Mesendoderm (in vitro differentiated cells): ENCODE results near the gene OXER1.

Experiments used
- DNase-seq: peaks from one replicate; pipeline ENCODE4 v3.0.0; 2013
- H2AK5ac ChIP-seq: 2 replicates; pipeline ENCODE4 v1.6.1; 2013; ENCODE audit warnings: low read length, inconsistent platforms
- H2BK120ac ChIP-seq: 2 replicates; pipeline ENCODE4 v1.6.1; 2013; ENCODE audit warnings: low read depth, mild to moderate bottlenecking, low read length, moderate library complexity, mixed read lengths
- H2BK15ac ChIP-seq: replicated peaks from 2 replicates; pipeline ENCODE4 v1.6.1; 2013; ENCODE audit warnings: low read depth, mild to moderate bottlenecking, moderate library complexity
- H2BK5ac ChIP-seq: 2 replicates; pipeline ENCODE4 v1.6.1; 2013; ENCODE audit warnings: low read length, inconsistent platforms
- H3K18ac ChIP-seq: 2 replicates; pipeline ENCODE4 v1.6.1; 2013; ENCODE audit warnings: mild to moderate bottlenecking, low read length, mixed read lengths
- H3K23ac ChIP-seq: one replicate; pipeline ENCODE4 v1.6.1; 2013; ENCODE audit warnings: low read length
- H3K27ac ChIP-seq: 2 replicates; pipeline ENCODE4 v1.5.1; 2013; ENCODE audit warnings: low read depth, mild to moderate bottlenecking, inconsistent platforms, low read length, moderate library complexity
- H3K27me3 ChIP-seq: 2 replicates; pipeline ENCODE4 v1.6.1; 2013; ENCODE audit warnings: low read length, control low read depth, mild to moderate bottlenecking, inconsistent platforms; ENCODE audit not compliant: insufficient read depth, poor library complexity
- H3K36me3 ChIP-seq: 2 replicates; pipeline ENCODE4 v1.6.1; 2013; ENCODE audit warnings: low read length, inconsistent platforms; ENCODE audit not compliant: control insufficient read depth, insufficient read depth
- H3K4ac ChIP-seq: one replicate; pipeline ENCODE4 v1.6.1; 2013; ENCODE audit warnings: low read depth, mild to moderate bottlenecking, low read length, moderate library complexity
- H3K4me1 ChIP-seq: 2 replicates; pipeline ENCODE4 v1.6.1; 2013; ENCODE audit warnings: low read depth, low read length, inconsistent platforms; ENCODE audit not compliant: control insufficient read depth
- H3K4me2 ChIP-seq: 2 replicates; pipeline ENCODE4 v1.6.1; 2013; ENCODE audit warnings: low read length
- H3K4me3 ChIP-seq: 2 replicates; pipeline ENCODE4 v1.5.1; 2013; ENCODE audit warnings: mild to moderate bottlenecking, low read length
- H3K56ac ChIP-seq: one replicate; pipeline ENCODE4 v1.6.1; 2013; ENCODE audit warnings: low read length
- H3K79me1 ChIP-seq: 2 replicates; pipeline ENCODE4 v1.6.1; 2013; ENCODE audit warnings: low read length, inconsistent platforms
- H3K79me2 ChIP-seq: 2 replicates; pipeline ENCODE4 v1.6.1; 2013; ENCODE audit warnings: mild to moderate bottlenecking, low read length; ENCODE audit not compliant: control insufficient read depth, insufficient read depth
- H3K9ac ChIP-seq: 2 replicates; pipeline ENCODE4 v1.6.1; 2013; ENCODE audit warnings: low read length, inconsistent platforms
- H4K5ac ChIP-seq: one replicate; pipeline ENCODE4 v1.6.1; 2013; ENCODE audit warnings: low read length
- H4K8ac ChIP-seq: one replicate; pipeline ENCODE4 v1.6.1; 2013; ENCODE audit warnings: low read depth, mild to moderate bottlenecking, control low read depth, low read length, moderate library complexity
- WGBS: extraction: QIAGEN DNeasy Blood & Tissue Kit; methylation state at CpG from one replicate; pipeline ENCODE4 v1.1.7; 2013; ENCODE audit warnings: low lambda C conversion rate, missing lambda C conversion rate; ENCODE audit not compliant: insufficient coverage; ENCODE audit errors: extremely low coverage; 5-methylcytosine and 5-hydroxymethylcytosine counted together

The OXER1 gene

DNA sequence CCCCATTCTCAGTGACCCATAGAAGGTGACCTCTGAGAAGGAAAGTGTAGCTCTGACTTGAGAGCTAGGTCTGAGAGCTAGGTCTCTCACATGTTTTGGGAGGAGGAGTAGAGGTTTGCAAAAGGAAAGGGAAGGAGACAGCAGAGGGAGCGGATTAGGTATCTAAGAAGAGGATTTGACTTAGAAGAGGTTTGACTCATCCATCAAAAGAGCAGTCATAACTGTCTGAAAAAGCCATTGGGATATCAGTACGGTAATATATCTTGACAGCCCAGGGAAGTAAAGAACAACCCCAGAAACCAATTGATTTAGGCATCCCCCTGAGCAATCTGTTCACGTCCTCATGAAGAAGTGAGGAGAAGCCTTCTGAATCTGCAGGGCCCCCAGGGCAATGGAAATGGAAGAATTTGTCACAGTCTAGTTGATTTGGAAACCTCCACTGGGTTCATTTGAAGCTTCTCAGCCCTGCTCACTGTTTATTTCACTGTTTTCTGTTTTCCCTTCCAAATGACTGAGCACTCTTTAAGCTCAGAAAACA lies 19.3 kb downstream of the OXER1 start:
- no CpG with 5 or more reads among the region's 3 CpGs for WGBS
- Histone ChIP-seq H3K36me3 (no peaks in the 10 kb centered on the region), H3K18ac (no peak overlapping the region), H3K27ac (no peak overlapping the region), H4K8ac (no peak overlapping the region), H3K9ac (no peak overlapping the region), H2AK5ac (no peak overlapping the region), H3K79me2 (no peaks in the 10 kb centered on the region), H3K4me2 (no peak overlapping the region), H2BK5ac (no peak overlapping the region), H3K79me1 (no peaks in the 10 kb centered on the region), H2BK120ac (no peak overlapping the region), H3K27me3 (no peaks in the 10 kb centered on the region), H3K56ac (no peak overlapping the region), H3K4me1 (no peaks in the 10 kb centered on the region), H3K4me3 (no peak overlapping the region), H3K23ac (no peak overlapping the region), H3K4ac (no peak overlapping the region), H2BK15ac (no peak overlapping the region), H4K5ac (no peak overlapping the region)
- DNase-seq = no peak

DNA sequence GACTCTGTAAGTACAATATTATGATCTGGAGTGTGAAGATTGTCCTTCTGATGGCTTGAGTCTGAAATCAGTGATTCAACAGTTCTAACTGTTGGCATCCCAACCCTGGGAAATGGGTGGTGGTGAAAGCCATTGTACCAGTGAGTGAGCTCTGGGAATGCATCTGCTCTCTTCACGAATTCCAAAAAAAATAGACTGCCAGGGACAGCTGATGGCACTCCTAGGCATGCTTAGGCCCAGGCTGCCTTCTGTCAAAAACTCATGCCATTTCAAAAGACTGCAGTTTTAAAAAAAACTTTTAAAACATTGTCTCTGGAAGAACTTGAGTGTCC lies 20.3 kb downstream of the OXER1 start:
- Histone ChIP-seq H2AK5ac (no peak overlapping the region), H3K79me1 (no peaks in the 10 kb centered on the region), H3K23ac (no peak overlapping the region), H3K27ac (no peak overlapping the region), H3K4me3 (no peak overlapping the region), H4K8ac (no peak overlapping the region), H3K79me2 (no peaks in the 10 kb centered on the region), H3K27me3 (no peaks in the 10 kb centered on the region), H3K4me1 (no peaks in the 10 kb centered on the region), H3K9ac (no peak overlapping the region), H3K36me3 (no peaks in the 10 kb centered on the region), H3K4me2 (no peak overlapping the region), H3K18ac (no peak overlapping the region), H2BK15ac (no peak overlapping the region), H2BK120ac (no peak overlapping the region), H2BK5ac (no peak overlapping the region), H3K4ac (no peak overlapping the region), H4K5ac (no peak overlapping the region), H3K56ac (no peak overlapping the region)
- no CpG with 5 or more reads among the region's 1 CpG for WGBS
- no peak for DNase-seq

DNA sequence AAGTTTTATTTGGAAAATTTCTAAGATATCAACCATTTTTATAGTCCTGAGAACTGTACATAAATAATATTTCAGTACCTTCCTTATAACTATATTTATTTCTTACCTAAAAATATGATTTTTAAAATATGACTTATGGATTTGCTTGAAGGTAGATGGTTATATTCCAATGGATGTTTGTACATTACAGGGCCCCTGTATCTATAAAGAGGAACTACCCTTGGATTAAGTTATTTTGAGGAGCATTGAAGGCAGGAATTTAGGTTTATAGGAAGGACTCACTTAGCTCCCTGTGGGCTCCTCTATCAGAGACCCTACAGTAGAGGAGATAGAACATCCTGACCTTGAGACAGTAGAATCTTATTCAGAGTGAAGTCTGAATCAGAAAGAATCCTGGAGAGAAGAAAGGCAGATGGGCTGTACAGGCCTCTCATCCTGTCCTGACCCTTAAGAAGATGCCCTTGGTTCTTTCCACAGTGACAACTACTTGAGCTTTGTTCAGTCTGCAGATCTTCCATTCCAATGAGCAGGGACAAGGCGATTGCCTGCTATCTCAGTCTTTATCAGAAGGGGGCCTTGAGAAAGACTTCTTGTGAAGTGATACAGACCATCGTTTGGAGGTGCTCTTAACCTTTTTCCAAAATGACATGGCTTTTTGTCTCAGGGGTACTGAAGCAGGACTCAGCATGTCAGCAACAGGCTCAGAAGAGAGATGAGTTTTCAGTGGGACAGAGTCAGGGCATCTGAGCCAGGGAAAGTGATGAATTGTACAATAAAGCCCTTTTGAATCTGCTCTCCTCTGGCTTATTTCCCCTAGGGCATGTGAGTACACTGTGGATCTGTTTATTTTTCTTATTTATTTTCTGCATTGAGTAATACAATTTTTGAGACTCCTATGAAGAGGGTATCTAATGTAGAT lies 20.9 kb downstream of the OXER1 start:
- Histone ChIP-seq H3K18ac (no peak overlapping the region), H3K79me1 (no peaks in the 10 kb centered on the region), H3K56ac (no peak overlapping the region), H2BK120ac (no peak overlapping the region), H3K4me1 (no peaks in the 10 kb centered on the region), H3K27me3 (no peaks in the 10 kb centered on the region), H2BK15ac (no peak overlapping the region), H3K36me3 (no peaks in the 10 kb centered on the region), H4K8ac (no peak overlapping the region), H4K5ac (no peak overlapping the region), H3K23ac (no peak overlapping the region), H3K79me2 (no peaks in the 10 kb centered on the region), H3K4me2 (no peak overlapping the region), H2AK5ac (no peak overlapping the region), H2BK5ac (no peak overlapping the region), H3K27ac (no peak overlapping the region), H3K4ac (no peak overlapping the region), H3K9ac (no peak overlapping the region), H3K4me3 (no peak overlapping the region)
- peak; percentile 35 for DNase-seq
- no CpG with 5 or more reads among the region's 2 CpGs for WGBS

DNA sequence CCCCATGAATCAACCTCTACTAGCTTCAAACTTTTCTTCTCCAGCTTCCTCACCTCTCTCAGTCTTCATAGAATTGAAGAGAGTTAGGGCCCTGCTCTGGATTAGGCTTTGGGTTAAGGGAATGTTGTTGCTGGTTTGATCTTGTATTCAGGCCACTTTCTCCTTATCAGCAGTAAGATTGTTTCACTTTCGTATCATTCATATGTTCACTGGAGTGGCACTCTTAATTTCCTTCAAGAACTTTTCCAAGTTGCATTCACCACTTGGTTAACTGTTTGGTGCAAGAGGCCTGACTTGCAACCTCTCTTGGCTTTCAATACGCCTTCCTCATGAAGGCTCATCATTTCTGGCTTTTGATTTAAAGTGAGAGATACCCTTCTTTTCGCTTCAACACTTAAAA lies 22.8 kb downstream of the OXER1 start:
- H3K18ac ChIP-seq = no peak overlapping the region
- no peak overlapping the region for H3K23ac ChIP-seq
- no peak overlapping the region for H3K27ac ChIP-seq
- no peak overlapping the region for H4K8ac ChIP-seq
- H3K4me2 ChIP-seq = no peak overlapping the region
- H3K4me3 ChIP-seq = no peak overlapping the region
- H4K5ac ChIP-seq = no peak overlapping the region
- no peak for DNase-seq
- H2BK15ac ChIP-seq = no peak overlapping the region
- no peak overlapping the region for H3K4ac ChIP-seq
- H2AK5ac ChIP-seq = no peak overlapping the region
- H3K36me3 ChIP-seq = no peaks in the 10 kb centered on the region
- no peaks in the 10 kb centered on the region for H3K79me1 ChIP-seq
- H3K56ac ChIP-seq = no peak overlapping the region
- no peaks in the 10 kb centered on the region for H3K4me1 ChIP-seq
- no peak overlapping the region for H3K9ac ChIP-seq
- H2BK120ac ChIP-seq = no peak overlapping the region
- H3K79me2 ChIP-seq = no peaks in the 10 kb centered on the region
- no peak overlapping the region for H2BK5ac ChIP-seq
- H3K27me3 ChIP-seq = no peaks in the 10 kb centered on the region
- WGBS = no CpG with 5 or more reads among the region's 3 CpGs

DNA sequence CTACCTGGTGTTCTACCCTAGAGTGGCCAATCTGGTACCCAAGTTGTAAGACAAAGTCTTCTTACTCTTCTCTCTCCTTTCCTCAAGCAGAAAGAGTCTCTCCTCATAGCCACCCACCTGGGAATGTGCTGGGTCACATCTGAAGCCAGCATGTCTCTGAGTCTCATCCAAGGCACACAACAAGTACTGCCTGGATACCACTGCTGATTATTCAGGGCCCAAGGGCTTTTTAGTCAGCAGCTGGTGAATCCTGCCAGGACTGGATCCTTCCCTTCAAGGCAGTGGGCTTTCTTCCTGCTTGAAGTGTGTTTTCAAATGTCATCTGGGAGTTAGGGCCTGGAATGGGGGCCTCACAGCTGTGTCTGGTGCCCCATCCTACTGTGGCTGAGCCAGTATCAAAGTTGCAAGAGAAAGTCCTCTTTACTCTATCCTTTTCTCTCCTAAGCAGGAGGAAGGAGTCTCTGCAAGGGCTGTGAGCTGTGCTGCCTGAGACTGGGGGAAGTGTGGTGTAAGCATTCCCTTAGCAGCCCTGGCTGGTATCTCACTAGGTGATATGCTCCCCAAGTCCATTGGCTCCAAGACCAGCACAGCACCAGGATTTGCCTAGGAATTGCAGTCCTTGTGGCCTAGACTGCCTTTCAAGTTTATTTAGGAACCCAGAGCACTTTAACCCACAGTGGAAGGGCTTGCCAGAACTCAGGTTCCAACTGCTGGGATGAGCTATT lies 27.2 kb downstream of the OXER1 start:
- Histone ChIP-seq H2BK5ac (no peak overlapping the region), H3K79me2 (no peaks in the 10 kb centered on the region), H3K79me1 (no peaks in the 10 kb centered on the region), H3K4ac (no peak overlapping the region), H4K5ac (no peak overlapping the region), H3K27ac (no peak overlapping the region), H3K27me3 (no peaks in the 10 kb centered on the region), H3K4me2 (no peak overlapping the region), H2BK120ac (no peak overlapping the region), H3K4me3 (no peak overlapping the region), H4K8ac (no peak overlapping the region), H3K18ac (no peak overlapping the region), H3K23ac (no peak overlapping the region), H3K36me3 (no peaks in the 10 kb centered on the region), H3K4me1 (no peaks in the 10 kb centered on the region), H3K9ac (no peak overlapping the region), H2AK5ac (no peak overlapping the region), H3K56ac (peak overlapping the region; percentile 25), H2BK15ac (no peak overlapping the region)
- no peak for DNase-seq
